GM21529 (cell line): ENCODE measurements around the gene NYAP2.

Experiments used
- ATAC-seq: cut with Tn5 transposase; IDR thresholded peaks from one replicate; pipeline ENCODE4 v1.9.1; 2021; ENCODE audit not compliant: unreplicated experiment

NYAP2 gene

GRCh38 chr2:225479386-225479785 lies 79.9 kb downstream of the NYAP2 start:
- ATAC-seq, result no peak

DNA sequence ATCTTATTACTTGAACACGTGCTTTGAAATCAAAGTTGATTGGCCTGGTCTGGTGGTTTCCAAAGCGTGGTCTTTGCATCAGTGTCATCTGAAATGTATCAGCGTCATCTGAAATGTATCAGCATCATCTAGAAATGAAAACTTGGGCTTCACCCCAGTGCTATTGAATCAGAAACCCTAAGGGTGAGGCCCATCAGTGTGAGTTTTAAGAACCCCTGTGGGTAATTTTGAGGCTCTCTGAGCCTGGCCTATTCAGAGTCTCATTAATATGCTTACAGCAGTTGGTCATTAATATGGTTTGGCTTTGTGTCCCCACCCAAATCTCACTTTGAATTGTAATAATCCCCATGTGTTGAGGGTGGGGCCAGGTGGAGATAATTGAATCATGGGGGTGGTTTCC lies 85.2 kb downstream of the NYAP2 start:
- no peak for ATAC-seq

GRCh38 chr2:225486236-225486635 lies 86.7 kb downstream of the NYAP2 start:
- ATAC-seq, result no peak

- no peak for ATAC-seq
Observed at GRCh38 chr2:225487878-225488416, 88.4 kb downstream of the NYAP2 start.

DNA sequence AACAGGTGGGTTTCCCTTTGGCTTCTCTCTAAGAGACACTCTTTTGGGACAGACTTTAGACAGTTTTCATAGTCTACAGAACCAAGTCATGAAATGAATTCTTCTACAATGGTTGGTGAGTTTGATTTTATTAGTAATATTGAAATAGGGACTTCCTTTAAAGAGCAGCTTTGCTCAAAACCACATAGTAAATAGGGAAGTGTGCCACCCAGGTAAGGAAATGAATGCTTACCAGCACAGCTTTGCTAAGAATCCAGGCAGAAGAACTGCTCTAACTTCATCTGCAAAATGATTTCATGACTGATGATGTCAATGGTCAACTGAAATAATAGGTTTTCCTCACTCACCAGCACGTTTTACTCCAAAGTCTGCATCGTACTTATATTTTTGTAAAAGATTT lies 89.2 kb downstream of the NYAP2 start:
- peak; percentile 45 for ATAC-seq

- ATAC-seq, result no peak
Observed at GRCh38 chr2:225493420-225494099, 94.0 kb downstream of the NYAP2 start.

- no peak for ATAC-seq
Observed at GRCh38 chr2:225494100-225494459, 94.6 kb downstream of the NYAP2 start.

GRCh38 chr2:225495706-225496105 lies 96.2 kb downstream of the NYAP2 start:
- ATAC-seq, result no peak

GRCh38 chr2:225496568-225496967 lies 97.1 kb downstream of the NYAP2 start:
- no peak for ATAC-seq

DNA sequence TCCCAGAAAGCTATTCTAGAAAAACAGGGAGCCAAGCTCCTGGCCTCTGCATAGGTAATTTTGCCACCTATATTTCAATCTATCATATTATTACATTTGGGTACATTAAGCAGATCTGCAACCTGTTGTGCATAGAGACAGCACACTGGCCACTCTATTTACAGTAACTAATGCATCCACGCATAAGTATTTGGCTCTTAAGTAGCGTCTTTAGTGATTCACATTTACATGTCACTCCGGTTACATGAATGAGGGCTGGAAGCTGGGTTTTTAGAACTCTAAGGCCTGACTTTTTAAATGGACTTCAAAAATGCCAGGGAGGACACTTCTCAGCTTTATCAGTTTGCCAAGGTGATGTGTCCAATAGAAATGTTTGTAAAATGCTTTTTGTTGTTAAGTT lies 97.7 kb downstream of the NYAP2 start:
- no peak for ATAC-seq

DNA sequence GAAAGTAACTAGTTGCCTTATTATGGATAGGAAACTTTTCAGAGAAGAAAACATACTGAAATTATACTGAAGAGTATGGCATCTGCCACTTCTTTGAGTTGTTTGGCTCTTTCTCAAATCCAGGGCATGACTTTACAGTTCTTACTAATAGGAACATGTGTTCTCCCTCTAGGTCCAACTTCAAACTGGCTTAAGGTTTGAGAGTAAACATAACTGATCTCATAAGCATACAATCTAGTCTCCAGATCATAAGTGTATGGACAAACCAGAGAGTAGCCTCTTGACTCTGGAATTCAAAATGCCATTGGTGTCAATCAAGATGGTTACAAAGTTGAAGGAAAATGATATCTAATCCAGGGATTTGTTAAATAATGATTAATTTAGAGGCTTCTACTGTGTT lies 101.5 kb downstream of the NYAP2 start:
- no peak for ATAC-seq

DNA sequence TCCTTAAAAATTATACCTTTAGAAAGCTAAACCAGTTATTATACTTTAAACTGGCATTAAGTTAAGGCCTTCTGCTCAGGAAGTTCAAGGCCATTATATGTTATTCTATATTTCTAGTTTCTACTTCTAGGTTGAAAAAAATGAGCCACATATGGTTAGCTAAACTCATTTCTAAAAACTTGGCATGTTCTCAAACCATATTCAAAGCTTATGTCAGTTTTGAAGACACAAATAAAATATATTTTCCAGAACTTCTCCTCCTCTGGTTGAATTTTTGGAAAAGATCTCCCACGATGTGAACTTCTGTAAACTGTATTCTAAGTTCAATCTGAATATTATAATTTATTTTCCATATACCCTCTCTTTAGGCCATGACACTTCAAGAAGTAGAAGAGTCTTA lies 103.5 kb downstream of the NYAP2 start:
- ATAC-seq, result no peak

DNA sequence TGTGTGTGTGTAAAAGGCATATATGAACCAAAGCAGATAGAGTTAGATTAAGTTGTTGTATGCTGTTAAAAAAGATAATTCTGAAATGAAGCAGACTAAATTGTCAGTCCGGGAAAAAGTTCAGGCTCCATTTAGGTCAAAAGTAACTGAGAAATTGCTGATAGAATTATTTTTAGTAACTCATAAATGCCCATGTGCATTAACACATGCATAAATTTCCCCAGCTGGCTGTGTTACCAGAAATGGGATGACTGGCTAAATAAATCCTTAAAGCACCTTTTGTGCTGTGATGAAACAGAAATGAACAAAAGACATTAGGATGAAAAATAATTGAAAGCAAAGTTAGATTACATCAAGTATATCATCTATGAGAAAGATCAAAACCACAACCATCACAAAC lies 111.3 kb downstream of the NYAP2 start:
- no peak for ATAC-seq

- no peak for ATAC-seq
Observed at GRCh38 chr2:225512469-225512868, 113.0 kb downstream of the NYAP2 start.

DNA sequence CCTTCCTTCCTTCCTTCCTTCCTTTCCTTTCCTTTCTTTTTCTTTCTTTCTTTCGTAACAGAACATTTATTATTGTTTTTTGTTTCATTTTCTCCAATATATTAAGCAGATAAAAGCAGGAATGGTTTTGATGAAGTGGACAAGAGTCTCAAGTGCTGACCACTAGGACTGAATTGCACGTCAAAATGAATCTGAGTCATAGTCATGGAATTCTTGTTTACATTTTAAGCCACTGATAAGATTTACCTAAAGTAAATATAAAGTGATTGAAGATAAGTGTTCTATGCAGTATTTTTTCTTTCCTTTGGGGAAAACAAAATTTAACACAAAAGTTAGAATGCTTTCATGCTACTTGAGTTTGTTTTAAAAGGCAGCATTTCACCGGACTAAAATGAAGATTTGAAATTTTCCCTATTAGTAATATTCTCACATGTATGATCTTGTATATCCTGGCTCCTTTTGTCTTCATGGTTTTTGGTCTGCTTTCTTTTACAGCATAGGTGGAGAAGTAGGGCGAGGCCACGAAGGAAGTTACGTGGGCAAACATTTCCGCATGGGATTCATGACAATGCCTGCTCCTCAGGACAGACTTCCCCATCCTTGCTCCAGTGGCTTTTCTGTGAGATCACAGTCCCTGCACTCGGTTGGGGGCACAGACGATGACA lies 113.5 kb downstream of the NYAP2 start:
- ATAC-seq, result no peak

DNA sequence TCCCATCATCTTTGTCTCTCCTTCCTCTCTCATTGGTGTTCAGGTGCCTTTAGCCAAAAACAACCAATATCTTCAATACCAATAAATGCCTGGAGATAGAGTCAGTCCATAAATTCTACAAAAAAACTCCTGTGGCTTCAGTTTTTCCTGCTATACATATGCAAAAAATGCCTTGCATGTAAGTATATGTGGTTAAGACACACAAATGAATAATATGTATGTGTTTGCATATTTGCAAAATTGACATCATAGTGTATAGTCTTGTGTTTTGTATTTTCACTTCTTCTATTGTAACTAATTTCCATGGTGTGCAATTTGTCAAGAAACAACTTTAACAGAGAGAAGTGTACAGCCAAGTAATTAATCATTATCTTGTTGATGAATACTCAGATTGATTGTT lies 115.5 kb downstream of the NYAP2 start:
- ATAC-seq, result no peak

GRCh38 chr2:225526760-225527390 lies 127.4 kb downstream of the NYAP2 start:
- no peak for ATAC-seq

- ATAC-seq, result no peak
Observed at GRCh38 chr2:225531559-225531958, 132.0 kb downstream of the NYAP2 start.

GRCh38 chr2:225532096-225532495 lies 132.6 kb downstream of the NYAP2 start:
- ATAC-seq, result no peak

- no peak for ATAC-seq
Observed at GRCh38 chr2:225534037-225534436, 134.5 kb downstream of the NYAP2 start.

DNA sequence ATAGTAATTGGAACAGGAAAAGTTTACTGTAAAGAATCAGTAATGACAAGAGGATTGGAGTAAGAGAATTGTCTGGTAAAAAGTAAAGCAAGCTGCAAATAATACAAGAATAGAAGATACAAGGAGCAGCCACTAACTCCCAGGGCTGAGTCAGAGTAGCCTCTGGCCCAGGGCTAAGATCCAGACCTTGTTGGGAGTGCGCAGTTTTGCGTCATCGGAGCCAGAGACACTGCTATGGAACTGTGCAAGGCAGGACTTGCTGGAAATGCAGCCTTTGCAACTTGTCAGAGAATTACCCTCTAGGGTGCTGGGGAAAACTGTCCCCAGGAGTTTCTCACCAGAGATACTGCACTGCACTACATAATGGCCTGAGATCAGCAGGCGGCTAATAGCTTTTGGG lies 135.2 kb downstream of the NYAP2 start:
- no peak for ATAC-seq

DNA sequence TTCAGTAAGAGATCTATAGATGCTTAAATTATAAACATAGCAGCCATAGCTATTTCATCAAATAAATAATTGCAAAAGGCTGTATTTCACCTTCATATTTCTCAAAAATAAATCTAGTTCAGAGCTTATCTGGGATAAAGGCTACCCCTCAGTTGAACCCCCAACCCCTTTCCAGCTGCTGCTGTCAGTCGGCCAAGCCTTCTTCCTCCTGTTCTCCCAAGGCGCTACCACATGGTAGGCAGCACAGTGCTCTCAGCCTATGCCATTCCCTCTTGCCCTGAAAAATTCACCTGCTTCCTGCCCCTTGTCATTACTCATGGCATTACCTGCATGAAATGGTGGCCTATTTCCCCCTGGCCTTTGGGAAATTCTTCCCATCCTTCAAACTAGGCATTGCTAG lies 136.5 kb downstream of the NYAP2 start:
- no peak for ATAC-seq
